HG03457 (cell line): Measurements from ENCODE around the gene C4orf54.

ENCODE experiments used
- ATAC-seq: cut with Tn5 transposase; IDR thresholded peaks from one replicate; pipeline ENCODE4 v1.9.1; 2021; ENCODE audit warnings: moderate number of reproducible peaks; ENCODE audit not compliant: unreplicated experiment

C4orf54 gene

GRCh38 chr4:99652596-99653436 lies 4.8 kb downstream of the C4orf54 start:
- ATAC-seq, result no peak

GRCh38 chr4:99651811-99652485 lies 5.7 kb downstream of the C4orf54 start:
- ATAC-seq, result no peak

- no peak for ATAC-seq
These were observed 6.4 kb downstream of the C4orf54 start for GRCh38 chr4:99651016-99651769.

GRCh38 chr4:99649778-99650177 lies 7.8 kb downstream of the C4orf54 start:
- no peak for ATAC-seq

- ATAC-seq, result no peak
These were observed 8.4 kb downstream of the C4orf54 start for GRCh38 chr4:99649208-99649607.

GRCh38 chr4:99648321-99648720 lies 9.3 kb downstream of the C4orf54 start:
- no peak for ATAC-seq

GRCh38 chr4:99647071-99647470 lies 10.6 kb downstream of the C4orf54 start:
- ATAC-seq, result no peak

GRCh38 chr4:99645638-99646037 lies 12.0 kb downstream of the C4orf54 start:
- no peak for ATAC-seq

- ATAC-seq, result no peak
These were observed 12.6 kb downstream of the C4orf54 start for GRCh38 chr4:99645036-99645435.

- no peak for ATAC-seq
These were observed 13.2 kb downstream of the C4orf54 start for GRCh38 chr4:99644453-99644852.

- ATAC-seq, result no peak
These were observed 14.7 kb downstream of the C4orf54 start for GRCh38 chr4:99642725-99643489.

GRCh38 chr4:99640676-99641075 lies 17.0 kb downstream of the C4orf54 start:
- no peak for ATAC-seq

GRCh38 chr4:99637174-99637573 lies 20.5 kb downstream of the C4orf54 start:
- ATAC-seq, result no peak

GRCh38 chr4:99636422-99636821 lies 21.2 kb downstream of the C4orf54 start:
- no peak for ATAC-seq

GRCh38 chr4:99635601-99636000 lies 22.0 kb downstream of the C4orf54 start:
- ATAC-seq, result no peak

GRCh38 chr4:99634742-99635360 lies 22.8 kb downstream of the C4orf54 start:
- ATAC-seq, result no peak

GRCh38 chr4:99633772-99634171 lies 23.9 kb downstream of the C4orf54 start:
- no peak for ATAC-seq

GRCh38 chr4:99630857-99631360 lies 26.7 kb downstream of the C4orf54 start:
- no peak for ATAC-seq

GRCh38 chr4:99629962-99630554 lies 27.6 kb downstream of the C4orf54 start:
- ATAC-seq, result no peak

GRCh38 chr4:99628040-99628439 lies 29.6 kb downstream of the C4orf54 start:
- ATAC-seq, result no peak
